Brain microvascular endothelial cell (primary cell): ENCODE results near the gene XXYLT1.
A peak's percentile ranks its signal among the peaks of the same experiment; 100 is the strongest.

Source experiments
- DNase-seq: peaks from one replicate; pipeline ENCODE4 v3.0.0-alpha.2; 2020
- H3K27ac ChIP-seq: fragments of 250-450 bp; sonication (Bioruptor Pico); 2 replicates; pipeline ENCODE4 v1.5.1; 2020; ENCODE audit warnings: mild to moderate bottlenecking, moderate library complexity
- H3K27me3 ChIP-seq: fragments of 250-450 bp; sonication (Bioruptor Pico); replicated peaks from 2 replicates; pipeline ENCODE4 v1.5.1; 2020; ENCODE audit warnings: mild to moderate bottlenecking
- H3K36me3 ChIP-seq: fragments of 250-450 bp; sonication (Bioruptor Pico); replicated peaks from 2 replicates; pipeline ENCODE4 v1.5.1; 2020; ENCODE audit warnings: mild to moderate bottlenecking
- H3K4me3 ChIP-seq: 2 replicates; pipeline ENCODE4 v1.5.1; 2011; ENCODE audit warnings: low read depth, mild to moderate bottlenecking, control low read depth, low read length, moderate library complexity
- in situ Hi-C: cut with HindIII; loops from 2 replicates; pipeline ENCODE4 v1.10.0; 2017; ENCODE audit warnings: low sequenced_read_pairs, low pct_ligation_motif_present
- TF ChIP-seq, protein P1 (sequence below): IDR thresholded peaks from 2 replicates; pipeline ENCODE4 v1.5.1; 2011; ENCODE audit warnings: low read depth, mild to moderate bottlenecking, moderate library complexity, low read length, control low read depth, inconsistent platforms; ENCODE audit errors: missing control alignments

XXYLT1 gene

DNA sequence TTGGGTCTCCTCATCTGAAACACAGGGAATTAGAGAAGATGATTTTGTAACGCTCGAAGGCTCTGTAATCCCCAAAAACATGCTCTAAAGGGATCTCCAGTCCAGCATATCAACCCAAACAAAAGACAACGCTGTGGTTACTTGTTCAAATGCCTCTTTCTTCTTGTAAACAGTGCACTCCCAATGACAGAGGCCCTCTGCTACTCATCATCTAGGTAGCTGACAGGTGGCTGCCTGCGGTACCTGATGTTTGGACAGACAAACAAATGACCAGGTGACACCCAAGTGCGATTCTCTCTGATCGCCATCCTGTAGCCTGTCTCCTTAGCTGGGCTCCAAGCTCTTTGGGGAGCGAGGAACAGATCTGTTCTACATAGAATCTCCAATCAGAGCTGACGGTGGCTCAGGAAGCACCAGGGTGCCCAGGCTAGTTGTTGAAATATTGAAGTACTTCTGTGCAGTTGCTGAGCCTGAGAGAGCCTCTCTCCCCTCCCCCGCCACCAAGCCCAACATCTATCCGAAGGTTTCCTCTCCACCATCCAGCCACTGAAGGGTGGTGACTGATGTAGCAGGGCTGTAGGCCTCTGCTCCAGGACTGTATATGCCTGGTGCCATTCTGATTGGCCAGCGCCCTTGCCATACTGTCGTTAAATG, 238.7 kb downstream of the XXYLT1 start:
- TF ChIP-seq, protein P1, sequence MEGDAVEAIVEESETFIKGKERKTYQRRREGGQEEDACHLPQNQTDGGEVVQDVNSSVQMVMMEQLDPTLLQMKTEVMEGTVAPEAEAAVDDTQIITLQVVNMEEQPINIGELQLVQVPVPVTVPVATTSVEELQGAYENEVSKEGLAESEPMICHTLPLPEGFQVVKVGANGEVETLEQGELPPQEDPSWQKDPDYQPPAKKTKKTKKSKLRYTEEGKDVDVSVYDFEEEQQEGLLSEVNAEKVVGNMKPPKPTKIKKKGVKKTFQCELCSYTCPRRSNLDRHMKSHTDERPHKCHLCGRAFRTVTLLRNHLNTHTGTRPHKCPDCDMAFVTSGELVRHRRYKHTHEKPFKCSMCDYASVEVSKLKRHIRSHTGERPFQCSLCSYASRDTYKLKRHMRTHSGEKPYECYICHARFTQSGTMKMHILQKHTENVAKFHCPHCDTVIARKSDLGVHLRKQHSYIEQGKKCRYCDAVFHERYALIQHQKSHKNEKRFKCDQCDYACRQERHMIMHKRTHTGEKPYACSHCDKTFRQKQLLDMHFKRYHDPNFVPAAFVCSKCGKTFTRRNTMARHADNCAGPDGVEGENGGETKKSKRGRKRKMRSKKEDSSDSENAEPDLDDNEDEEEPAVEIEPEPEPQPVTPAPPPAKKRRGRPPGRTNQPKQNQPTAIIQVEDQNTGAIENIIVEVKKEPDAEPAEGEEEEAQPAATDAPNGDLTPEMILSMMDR = no peak
- in situ Hi-C loops = no loop called here
- no peak overlapping the region for H3K4me3 ChIP-seq
- no peak for DNase-seq
- H3K27me3 ChIP-seq = no peaks in the 10 kb centered on the region
- H3K27ac ChIP-seq = no peak overlapping the region
- no peaks in the 10 kb centered on the region for H3K36me3 ChIP-seq

DNA sequence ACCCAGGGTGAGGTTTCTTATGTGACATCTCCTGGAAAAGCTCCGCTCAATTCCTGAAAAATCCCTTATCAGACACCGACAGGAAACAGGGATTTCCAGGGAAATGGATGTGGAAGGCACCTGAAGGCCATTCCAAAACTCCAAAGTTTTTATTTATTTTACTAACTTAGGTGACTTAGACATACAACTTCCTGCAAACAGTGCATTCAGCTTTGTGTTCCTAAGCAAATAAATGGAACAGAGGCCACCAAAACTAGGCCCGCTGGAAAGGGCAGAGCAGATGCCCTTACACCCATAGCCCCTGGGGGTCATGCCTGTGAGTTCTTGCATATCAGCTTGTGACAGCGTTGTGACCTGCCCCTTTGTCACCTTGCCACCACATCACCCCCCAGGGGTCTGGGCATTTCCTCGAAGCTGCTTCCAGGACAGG, 239.4 kb downstream of the XXYLT1 start:
- no peak for DNase-seq

DNA sequence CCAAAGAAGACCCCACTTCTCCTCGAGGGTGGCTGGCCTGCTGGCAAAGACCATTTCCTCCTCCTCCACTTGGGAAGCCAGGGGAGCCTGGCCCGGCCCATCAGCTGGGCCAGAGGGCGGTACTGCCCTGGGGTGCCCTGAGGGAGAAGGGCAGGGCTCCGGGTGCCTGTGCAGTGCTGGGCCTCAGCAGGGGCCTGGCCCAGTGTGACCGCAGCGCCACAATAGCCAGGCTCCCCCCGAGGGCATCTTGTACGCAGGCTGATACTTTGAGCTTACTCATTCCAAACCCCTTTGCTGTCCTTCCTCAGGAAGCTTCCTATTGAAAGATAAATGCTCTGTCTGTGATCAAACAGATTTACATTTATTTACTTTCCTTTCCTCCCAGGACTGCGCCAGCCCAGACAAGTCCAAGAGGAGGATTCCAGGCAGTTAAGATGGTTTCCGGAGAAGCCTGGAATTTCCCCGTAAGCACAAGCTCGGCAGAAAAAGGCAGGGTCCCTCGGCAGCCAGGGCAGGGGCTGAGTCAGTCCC, 240.1 kb downstream of the XXYLT1 start:
- Histone ChIP-seq H3K36me3 (no peaks in the 10 kb centered on the region), H3K27me3 (no peaks in the 10 kb centered on the region), H3K4me3 (no peak overlapping the region), H3K27ac (no peak overlapping the region)
- TF ChIP-seq, protein P1 = no peak
- peak; percentile 31 for DNase-seq
- in situ Hi-C loops = no loop called here

More for the DNA sequence above, 239.4 kb downstream of the XXYLT1 start:
- Histone ChIP-seq H3K4me3 (no peak overlapping the region), H3K27ac (no peak overlapping the region), H3K36me3 (no peaks in the 10 kb centered on the region), H3K27me3 (no peaks in the 10 kb centered on the region)
- TF ChIP-seq, protein P1 = no peak
- in situ Hi-C loops = no loop called here

DNA sequence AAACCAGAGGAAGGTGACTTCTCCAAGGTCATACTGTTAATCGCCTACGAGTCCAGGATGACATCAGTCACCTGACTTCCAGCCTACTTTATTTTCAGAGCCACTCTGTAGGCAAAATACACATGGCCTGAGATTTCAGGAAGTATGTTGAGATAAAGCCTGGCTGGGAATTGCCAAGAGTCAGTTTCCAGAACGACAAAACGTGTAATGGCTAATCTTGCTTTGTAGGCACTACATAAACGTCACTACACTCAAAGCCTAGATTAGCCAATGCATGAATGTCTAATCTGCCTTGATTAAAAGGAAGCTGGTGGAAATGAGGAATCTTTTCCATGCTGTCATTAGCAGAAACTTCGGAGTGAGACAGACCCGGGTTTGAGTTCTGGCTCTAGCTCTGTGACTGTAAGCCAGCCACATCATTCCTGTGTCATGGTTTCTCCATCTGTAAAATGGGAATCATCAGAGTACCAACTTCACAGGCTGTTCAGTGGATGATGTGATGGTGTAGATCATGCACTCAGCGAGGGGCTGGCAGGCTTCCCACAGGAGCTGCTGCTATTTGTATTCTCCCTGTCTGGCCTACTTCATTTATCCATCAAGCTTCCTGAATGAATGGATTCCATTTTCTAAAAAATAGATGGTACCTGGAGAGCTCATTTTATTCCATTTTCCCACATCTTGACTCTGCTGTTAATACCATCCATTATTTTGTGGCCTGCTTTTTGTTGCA, 241.9 kb downstream of the XXYLT1 start:
- TF ChIP-seq, protein P1 = no peak
- no peak overlapping the region for H3K27ac ChIP-seq
- no peak for DNase-seq
- H3K36me3 ChIP-seq = no peaks in the 10 kb centered on the region
- in situ Hi-C loops = no loop called here
- no peak overlapping the region for H3K4me3 ChIP-seq
- no peaks in the 10 kb centered on the region for H3K27me3 ChIP-seq

DNA sequence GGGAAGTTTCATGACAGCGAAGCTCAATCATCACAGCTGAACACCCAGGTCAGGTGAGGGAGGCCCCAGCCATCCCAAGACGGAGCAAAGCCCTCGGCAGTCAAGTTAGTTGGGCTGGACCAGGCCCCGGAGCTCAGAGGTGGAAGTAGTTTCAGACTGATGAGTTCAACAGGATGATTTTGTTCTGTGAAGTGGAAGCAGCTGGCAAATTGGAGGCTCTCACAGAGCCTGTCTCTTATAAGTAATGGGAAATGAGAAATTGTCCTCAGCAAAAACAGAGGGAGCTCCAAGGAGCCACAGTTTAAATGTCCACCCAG, 245.1 kb downstream of the XXYLT1 start:
- no peak for DNase-seq
- TF ChIP-seq, protein P1 = no peak
- Histone ChIP-seq H3K27ac (no peak overlapping the region), H3K36me3 (no peaks in the 10 kb centered on the region), H3K27me3 (no peaks in the 10 kb centered on the region), H3K4me3 (no peak overlapping the region)
- in situ Hi-C loops = no loop called here
